HG03571 (cell line): Measurements from ENCODE around the gene ZFHX3.

Source experiments
- ATAC-seq: cut with Tn5 transposase; IDR thresholded peaks from one replicate; pipeline ENCODE4 v1.9.1; 2021; ENCODE audit not compliant: unreplicated experiment

The ZFHX3 gene

DNA sequence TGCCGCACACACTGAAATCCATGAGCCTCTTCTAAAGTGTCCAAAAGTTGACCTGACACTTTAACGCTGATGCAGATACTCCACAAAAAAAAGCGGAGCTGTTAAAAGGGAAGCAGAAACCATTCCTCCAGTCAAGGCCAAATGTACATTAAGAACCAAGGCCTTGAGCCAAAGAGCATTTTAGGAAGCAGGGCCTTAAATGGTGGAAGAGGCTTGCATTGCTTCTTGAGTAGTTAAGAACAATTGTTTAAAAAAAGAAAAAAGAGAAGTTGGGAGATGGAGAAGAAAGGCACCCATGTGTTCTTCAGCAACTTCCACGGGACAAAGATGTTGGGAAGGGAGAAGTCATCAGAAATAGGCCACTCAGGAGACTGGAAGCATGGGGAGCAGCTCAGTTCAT, 6.3 kb downstream of the ZFHX3 start:
- ATAC-seq, result no peak

- no peak for ATAC-seq
Measured at GRCh38 chr16:73040735-73041402, 7.1 kb downstream of the ZFHX3 start.

DNA sequence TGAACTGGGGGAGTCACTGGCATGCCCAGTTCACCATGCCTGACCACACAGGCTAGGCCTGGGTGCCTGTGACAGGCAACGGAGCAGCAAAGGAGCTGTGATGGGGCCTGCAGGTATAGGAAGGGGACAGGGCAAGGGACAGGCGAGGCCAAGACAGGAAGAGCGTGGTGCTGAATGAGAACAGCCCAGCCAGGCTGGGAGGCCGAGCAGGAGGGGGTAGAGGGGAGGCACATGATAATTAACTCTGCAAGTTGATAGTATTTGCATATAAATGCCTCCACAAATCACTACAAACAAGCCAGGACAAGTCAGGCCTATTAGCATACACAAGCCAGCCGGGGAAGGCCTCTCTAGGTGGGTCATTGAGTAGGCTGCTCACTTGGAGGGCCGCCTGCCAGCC, 7.8 kb downstream of the ZFHX3 start:
- no peak for ATAC-seq

DNA sequence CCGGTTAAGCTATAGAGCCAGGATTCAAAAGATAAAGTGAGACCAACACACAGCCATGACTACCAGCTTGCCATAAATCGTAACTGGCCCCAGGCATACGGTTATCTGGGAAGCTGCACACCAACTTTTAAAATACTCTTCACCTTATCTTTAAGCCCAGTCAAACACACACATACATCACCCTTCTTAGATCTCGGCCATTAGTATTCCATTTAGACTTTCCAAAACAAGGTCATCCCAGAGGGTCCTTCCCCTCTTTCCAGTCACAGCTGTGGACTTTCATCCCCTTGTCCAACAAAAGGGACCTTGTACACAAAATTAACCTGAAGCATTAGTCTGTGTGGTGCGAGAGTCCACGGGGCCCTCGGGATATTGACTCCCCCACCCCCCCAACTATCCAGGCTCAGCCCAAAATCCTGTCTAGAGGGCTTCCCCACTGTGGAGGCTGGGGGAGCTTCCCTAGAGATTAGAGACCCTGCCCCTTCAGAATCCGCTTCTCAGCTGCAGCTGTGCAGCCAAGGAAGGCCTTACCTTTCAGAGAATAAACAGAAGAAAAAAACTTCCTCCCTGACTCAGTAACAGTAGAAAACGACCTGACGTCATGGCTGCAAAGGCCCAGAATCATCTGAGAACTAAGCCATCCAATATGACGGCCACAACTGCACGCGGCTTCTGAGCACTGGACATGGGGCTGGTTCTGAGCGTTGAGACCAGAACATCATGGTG, 9.9 kb downstream of the ZFHX3 start:
- ATAC-seq, result no peak

DNA sequence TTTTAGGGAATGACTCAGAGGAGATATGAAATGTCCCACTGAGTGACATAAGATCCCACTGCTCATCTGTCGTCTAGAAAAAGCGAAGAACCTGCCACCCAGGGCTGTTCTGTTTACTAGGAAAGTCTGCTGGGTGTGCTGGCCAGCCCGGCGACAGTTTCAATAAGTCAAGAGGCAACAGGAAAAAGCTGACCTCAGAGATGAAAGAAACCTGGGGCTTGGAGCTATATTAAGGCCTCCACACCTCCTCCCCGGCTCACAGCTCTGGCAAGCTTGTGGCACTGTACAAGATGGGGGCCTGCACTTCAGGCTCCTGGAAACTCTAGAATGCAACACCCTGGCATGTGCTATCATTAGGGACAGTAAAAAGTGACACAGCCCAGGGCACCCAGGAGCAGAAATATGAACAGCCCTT, 10.6 kb downstream of the ZFHX3 start:
- ATAC-seq, result no peak

DNA sequence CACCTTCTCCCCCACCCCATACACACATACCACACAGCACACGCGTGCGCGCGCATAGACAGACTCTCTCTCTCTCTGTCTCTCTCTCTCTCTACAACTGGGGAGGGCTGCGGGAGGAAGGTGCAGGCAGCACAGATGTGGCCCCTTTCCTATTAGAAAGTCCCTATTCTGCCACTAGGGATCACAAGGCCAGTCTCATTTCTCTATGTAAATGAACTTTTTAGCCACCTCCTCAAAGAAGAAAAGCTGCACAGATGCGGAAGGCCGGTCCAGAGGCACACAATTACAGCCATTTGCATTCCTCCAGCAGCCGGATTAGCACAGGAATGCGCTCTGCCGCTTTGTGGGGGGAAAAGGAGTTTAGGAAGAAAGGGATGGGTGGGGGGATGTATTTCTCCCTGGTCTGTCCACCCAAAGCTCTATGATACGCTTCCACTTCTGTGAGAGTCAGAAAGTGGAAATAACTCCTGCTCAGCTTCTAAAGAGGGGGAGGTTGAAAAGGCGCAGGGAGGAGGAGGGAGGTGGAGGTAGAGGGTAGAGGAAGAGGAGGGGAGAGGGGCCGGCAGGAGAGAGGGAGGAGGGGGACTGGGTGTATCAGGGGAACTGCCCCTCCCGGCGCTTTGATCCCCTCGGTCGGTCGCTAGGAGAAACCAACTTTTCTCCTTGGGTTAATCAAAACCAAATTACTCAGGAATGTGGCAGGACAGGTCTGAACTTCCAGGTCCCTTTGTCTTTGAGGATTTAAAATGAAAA, 11.7 kb downstream of the ZFHX3 start:
- ATAC-seq, result peak; percentile 74

- peak; percentile 35 for ATAC-seq
Measured at GRCh38 chr16:73034374-73034773, 13.6 kb downstream of the ZFHX3 start.

GRCh38 chr16:73033271-73033998, 14.5 kb downstream of the ZFHX3 start:
- ATAC-seq, result no peak

DNA sequence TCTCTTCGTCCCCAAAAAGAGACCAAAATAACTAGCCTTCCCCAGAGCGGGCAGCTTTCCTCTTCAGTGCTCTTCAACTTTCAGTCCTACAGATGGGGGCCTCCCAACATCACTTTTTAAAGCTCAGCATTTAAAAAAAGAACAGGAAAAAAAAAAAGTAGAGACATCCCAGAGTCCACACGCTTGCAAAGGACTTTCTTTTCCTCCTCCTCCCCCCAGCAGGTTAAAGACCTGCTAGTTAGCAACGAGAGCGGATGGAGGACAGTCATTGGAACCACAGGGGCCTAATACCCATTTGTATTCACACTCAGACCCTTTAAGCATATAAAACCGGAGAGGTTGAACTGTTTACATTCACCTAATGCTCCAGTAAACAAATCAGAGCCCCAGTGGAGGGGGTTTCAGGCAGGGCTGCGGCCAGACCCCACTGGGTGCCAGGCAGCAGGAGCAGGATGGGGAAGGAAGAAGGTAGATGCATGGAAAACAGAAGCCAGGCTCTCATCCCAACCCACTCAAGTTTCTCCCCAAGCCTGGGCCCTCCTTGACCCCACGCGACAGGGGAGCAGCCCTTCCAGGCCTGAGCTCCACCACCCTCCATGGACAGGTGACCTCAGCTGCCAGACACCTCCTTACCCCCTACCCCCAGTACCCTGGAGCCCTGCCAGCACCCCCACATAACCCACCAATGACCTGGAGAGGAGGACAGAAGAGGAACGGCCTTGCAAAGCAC, 15.2 kb downstream of the ZFHX3 start:
- no peak for ATAC-seq

- ATAC-seq, result no peak
Measured at GRCh38 chr16:73031984-73032383, 15.9 kb downstream of the ZFHX3 start.

DNA sequence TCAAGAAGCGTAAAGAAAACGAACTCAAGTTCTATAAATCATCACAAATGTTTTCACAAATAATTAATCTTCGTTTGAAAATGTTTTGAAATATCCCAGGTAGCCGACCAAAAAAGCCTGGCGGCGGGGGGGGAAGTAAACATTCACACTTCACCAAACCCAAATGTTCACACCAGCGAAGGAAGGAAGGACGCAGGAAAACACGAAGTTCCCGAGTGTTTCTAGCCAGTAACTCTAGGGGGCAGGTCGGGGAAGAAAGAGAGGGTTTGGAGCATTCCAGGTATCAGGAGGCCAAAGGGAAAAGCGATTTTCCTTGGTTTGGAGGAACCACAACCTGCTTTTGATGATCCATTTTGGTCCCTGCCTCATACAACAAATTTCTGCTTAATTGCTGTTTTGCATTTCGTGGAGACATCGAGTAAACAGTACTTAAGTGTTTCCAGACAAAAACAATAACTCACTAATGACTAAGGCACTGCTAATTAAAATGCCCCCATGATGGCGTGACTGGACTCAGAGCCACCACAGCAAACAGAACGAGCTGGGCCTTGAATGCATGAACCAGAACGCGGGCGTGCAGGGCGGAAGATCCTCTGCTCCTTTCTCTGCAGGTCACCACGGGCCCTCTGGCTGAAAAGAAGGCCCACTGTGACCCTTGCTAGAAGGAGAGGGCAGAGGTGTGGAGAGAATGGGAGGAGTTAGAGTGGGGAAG, 16.6 kb downstream of the ZFHX3 start:
- no peak for ATAC-seq

DNA sequence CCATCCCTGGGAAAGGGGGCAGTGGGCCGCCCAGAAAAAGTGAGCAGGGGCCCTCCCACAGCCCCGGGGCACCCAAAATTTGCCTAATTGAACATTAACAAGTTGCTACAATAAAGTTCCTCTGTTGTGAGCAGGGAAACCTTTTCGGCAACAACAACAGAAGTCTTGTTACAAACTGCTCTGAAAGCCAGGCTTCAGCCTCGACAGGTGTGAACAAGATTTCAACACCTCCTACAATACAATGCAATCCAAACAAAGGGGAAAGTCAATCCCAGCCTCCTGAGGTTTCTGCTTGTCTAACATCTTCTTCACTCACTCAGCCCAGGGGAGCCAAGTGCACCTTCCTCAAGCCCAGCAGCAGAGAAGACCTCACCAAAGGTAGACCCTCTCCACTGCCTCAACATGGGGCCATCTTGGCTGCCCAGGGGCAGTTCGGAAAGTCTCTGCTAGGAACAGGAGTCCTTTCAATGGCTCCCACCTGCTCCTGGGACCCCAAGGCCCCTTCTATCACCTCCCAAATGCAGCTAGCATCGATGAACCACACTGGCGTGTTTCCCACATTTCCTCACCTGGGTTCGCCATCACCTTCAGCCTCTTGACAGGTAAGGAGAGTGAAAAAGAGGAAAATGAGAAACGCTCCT, 19.1 kb downstream of the ZFHX3 start:
- no peak for ATAC-seq

GRCh38 chr16:73028263-73028662, 19.7 kb downstream of the ZFHX3 start:
- ATAC-seq, result no peak

GRCh38 chr16:73027685-73028111, 20.2 kb downstream of the ZFHX3 start:
- ATAC-seq, result no peak

GRCh38 chr16:73026754-73027684, 20.9 kb downstream of the ZFHX3 start:
- ATAC-seq, result no peak

DNA sequence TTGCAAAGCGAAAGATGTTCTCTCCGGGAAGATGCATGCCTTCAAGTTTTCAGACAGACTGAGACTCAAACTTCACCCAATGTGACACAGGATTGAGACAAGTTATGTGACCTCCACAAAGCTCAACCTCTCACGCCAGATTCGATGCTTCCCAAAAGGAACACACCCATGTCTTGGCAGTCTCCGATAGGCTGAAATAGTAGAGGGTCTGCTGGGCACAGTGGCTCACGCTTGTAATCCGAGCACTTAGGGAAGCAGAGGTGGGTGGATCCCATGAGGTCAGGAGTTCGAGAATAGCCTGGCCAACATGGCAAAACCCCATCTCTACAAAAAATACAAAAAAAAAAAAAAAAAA, 22.1 kb downstream of the ZFHX3 start:
- ATAC-seq, result no peak

- ATAC-seq, result no peak
Measured at GRCh38 chr16:73025151-73025855, 22.6 kb downstream of the ZFHX3 start.

DNA sequence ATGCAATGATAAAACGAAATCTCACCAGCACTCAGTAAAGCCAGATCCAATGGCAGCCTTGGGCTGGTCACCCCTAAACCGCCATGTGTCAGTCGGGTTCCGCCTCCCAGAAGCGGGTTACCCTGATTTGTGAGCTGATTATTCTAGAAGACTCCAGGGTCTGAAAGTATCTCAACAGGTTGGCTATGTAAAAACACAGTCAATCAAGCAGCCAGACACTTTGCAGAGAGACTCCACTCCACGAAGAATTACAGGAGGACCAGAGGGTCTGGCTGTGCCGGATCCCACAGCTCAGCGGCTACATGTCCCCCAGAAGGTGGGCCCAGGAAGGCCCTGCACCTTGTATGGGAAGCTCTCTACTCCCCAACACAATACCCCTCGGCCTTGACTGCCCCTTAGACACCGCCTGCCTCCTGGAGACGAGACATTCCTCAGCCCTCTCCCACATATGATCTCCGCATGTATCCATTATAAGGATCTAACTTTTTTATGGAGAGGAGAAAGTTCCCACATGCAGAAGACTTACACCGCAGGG, 23.3 kb downstream of the ZFHX3 start:
- ATAC-seq, result no peak
